SK-N-SH treated with all-trans-retinoic acid at 6 μM for 48 hours (cell line): ENCODE measurements around the gene EDC3.

Source experiments
- ARNTL ChIP-seq: fragments of 450-650 bp; formaldehyde crosslinking; IDR thresholded peaks from 2 replicates; pipeline ENCODE4 v1.5.0; 2020; ENCODE audit warnings: low read depth, mild to moderate bottlenecking, moderate library complexity, borderline replicate concordance
- GLIS3 ChIP-seq: fragments of 250-450 bp; sonication (Bioruptor Pico); IDR thresholded peaks from 2 replicates; pipeline ENCODE4 v1.5.0; 2020; ENCODE audit warnings: mild to moderate bottlenecking, moderate library complexity
- PATZ1 ChIP-seq: fragments of 250-450 bp; sonication (Bioruptor Pico); IDR thresholded peaks from 2 replicates; pipeline ENCODE4 v1.8.0; 2020; ENCODE audit warnings: mild to moderate bottlenecking, moderate library complexity, borderline replicate concordance
- RARB ChIP-seq: fragments of 250-450 bp; sonication (Bioruptor Pico); IDR thresholded peaks from 2 replicates; pipeline ENCODE4 v1.8.0; 2021; ENCODE audit warnings: mild to moderate bottlenecking, moderate library complexity
- ZC3H10 ChIP-seq: fragments of 250-450 bp; sonication (Bioruptor Pico); IDR thresholded peaks from 2 replicates; pipeline ENCODE4 v1.5.1; 2021; ENCODE audit warnings: mild to moderate bottlenecking, moderate library complexity
- ZFP30 ChIP-seq: fragments of 450-650 bp; formaldehyde crosslinking; IDR thresholded peaks from 2 replicates; pipeline ENCODE4 v1.5.0; 2022; ENCODE audit warnings: mild to moderate bottlenecking, moderate library complexity
- ZNF565 ChIP-seq: fragments of 450-650 bp; formaldehyde crosslinking; conservative IDR thresholded peaks from 2 replicates; pipeline ENCODE4 v1.5.0; 2020; ENCODE audit warnings: low read depth, mild to moderate bottlenecking, moderate library complexity
- ZNF70 ChIP-seq: fragments of 450-650 bp; formaldehyde crosslinking; IDR thresholded peaks from 2 replicates; pipeline ENCODE4 v1.5.0; 2020; ENCODE audit warnings: mild to moderate bottlenecking, moderate library complexity
- TF ChIP-seq, protein P1 (sequence below): fragments of 250-450 bp; sonication (Bioruptor Pico); IDR thresholded peaks from 2 replicates; pipeline ENCODE4 v1.5.1; 2020; ENCODE audit warnings: low read depth, mild to moderate bottlenecking, moderate library complexity

- TF ChIP-seq PATZ1 (no peak), ZNF565 (CRISPR knock-in tag) (no peak), ZFP30 (CRISPR knock-in tag) (no peak), GLIS3 (no peak), ARNTL (CRISPR knock-in tag) (no peak), RARB (CRISPR knock-in tag) (no peak), ZNF70 (CRISPR knock-in tag) (no peak), ZC3H10 (CRISPR knock-in tag) (no peak)
- TF ChIP-seq, protein P1, sequence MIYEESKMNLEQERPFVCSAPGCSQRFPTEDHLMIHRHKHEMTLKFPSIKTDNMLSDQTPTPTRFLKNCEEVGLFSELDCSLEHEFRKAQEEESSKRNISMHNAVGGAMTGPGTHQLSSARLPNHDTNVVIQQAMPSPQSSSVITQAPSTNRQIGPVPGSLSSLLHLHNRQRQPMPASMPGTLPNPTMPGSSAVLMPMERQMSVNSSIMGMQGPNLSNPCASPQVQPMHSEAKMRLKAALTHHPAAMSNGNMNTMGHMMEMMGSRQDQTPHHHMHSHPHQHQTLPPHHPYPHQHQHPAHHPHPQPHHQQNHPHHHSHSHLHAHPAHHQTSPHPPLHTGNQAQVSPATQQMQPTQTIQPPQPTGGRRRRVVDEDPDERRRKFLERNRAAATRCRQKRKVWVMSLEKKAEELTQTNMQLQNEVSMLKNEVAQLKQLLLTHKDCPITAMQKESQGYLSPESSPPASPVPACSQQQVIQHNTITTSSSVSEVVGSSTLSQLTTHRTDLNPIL (CRISPR knock-in tag) = no peak
Observed at GRCh38 chr15:74653426-74654102, 42.3 kb downstream of the EDC3 start.
